GM23338 (cell line): Measurements from ENCODE around the gene NUMB. TPM values are rescaled to one million over a fixed set of nuclear protein-coding genes. Genes with fewer than 3 reads are reported as not detected.
A peak's percentile ranks its signal among the peaks of the same experiment; 100 is the strongest.

Experiments used
- ATAC-seq: fragments of 200-7000 bp; cut with Tn5 transposase; 3 replicates; pipeline ENCODE4 v1.9.1; 2020
- DNase-seq: peaks from one replicate; pipeline ENCODE4 v3.0.0-alpha.2; 2015; ENCODE audit warnings: low spot score
- H2AFZ ChIP-seq: fragments of 200-600 bp; sonication (generic); 2 replicates; pipeline ENCODE4 v1.8.0; 2016; ENCODE audit warnings: antibody characterized with exemption, mild to moderate bottlenecking, moderate library complexity
- H3F3A ChIP-seq: fragments of 200-600 bp; sonication (generic); replicated peaks from 2 replicates; pipeline ENCODE4 v1.8.0; 2017; ENCODE audit warnings: antibody characterized with exemption, mixed run types, low read depth
- H3K27ac ChIP-seq: fragments of 200-600 bp; sonication (generic); 2 replicates; pipeline ENCODE4 v1.6.1; 2016; ENCODE audit warnings: low read depth
- H3K27me3 ChIP-seq: fragments of 200-600 bp; sonication (generic); 2 replicates; pipeline ENCODE4 v1.8.0; 2016; ENCODE audit warnings: mild to moderate bottlenecking, mixed run types, moderate library complexity; ENCODE audit not compliant: insufficient read depth
- H3K36me3 ChIP-seq: fragments of 200-600 bp; sonication (generic); 2 replicates; pipeline ENCODE4 v1.8.0; 2016; ENCODE audit warnings: mild to moderate bottlenecking; ENCODE audit not compliant: insufficient read depth
- H3K4me1 ChIP-seq: fragments of 200-600 bp; sonication (generic); 2 replicates; pipeline ENCODE4 v1.8.0; 2016; ENCODE audit warnings: mild to moderate bottlenecking, moderate library complexity; ENCODE audit not compliant: insufficient read depth
- H3K4me2 ChIP-seq: fragments of 200-600 bp; sonication (generic); 2 replicates; pipeline ENCODE4 v1.7.1; 2017; ENCODE audit warnings: mixed run types
- H3K4me3 ChIP-seq: fragments of 200-600 bp; sonication (generic); 2 replicates; pipeline ENCODE4 v1.6.1; 2016; ENCODE audit warnings: mixed run types
- H3K79me2 ChIP-seq: fragments of 200-600 bp; sonication (generic); replicated peaks from 2 replicates; pipeline ENCODE4 v1.8.0; 2017; ENCODE audit warnings: mild to moderate bottlenecking; ENCODE audit not compliant: insufficient read depth
- H3K9me2 ChIP-seq: fragments of 200-600 bp; sonication (generic); 2 replicates; pipeline ENCODE4 v1.8.0; 2017; ENCODE audit not compliant: insufficient read depth
- H4K20me1 ChIP-seq: fragments of 200-600 bp; sonication (generic); replicated peaks from 2 replicates; pipeline ENCODE4 v1.8.0; 2017; ENCODE audit warnings: mild to moderate bottlenecking; ENCODE audit not compliant: insufficient read depth
- H3K27ac Mint-ChIP-seq: 2 replicates; pipeline ENCODE4 v1.8.0; 2020; ENCODE audit warnings: inconsistent platforms, mild to moderate bottlenecking, moderate library complexity, mixed read lengths
- H3K27me3 Mint-ChIP-seq: 3 replicates; pipeline ENCODE4 v1.8.0; 2022; ENCODE audit warnings: low read depth, mild to moderate bottlenecking, moderate library complexity, mixed read lengths, inconsistent platforms; ENCODE audit not compliant: insufficient read depth, poor library complexity
- H3K36me3 Mint-ChIP-seq: 3 replicates; pipeline ENCODE4 v1.8.0; 2021; ENCODE audit warnings: low read depth, mild to moderate bottlenecking, inconsistent platforms, moderate library complexity, mixed read lengths
- H3K4me1 Mint-ChIP-seq: 3 replicates; pipeline ENCODE4 v1.8.0; 2020; ENCODE audit warnings: mild to moderate bottlenecking, inconsistent platforms, mixed read lengths
- H3K4me3 Mint-ChIP-seq: 3 replicates; pipeline ENCODE4 v1.8.0; 2021; ENCODE audit warnings: moderate library complexity, mild to moderate bottlenecking, inconsistent platforms, mixed read lengths
- H3K9me3 Mint-ChIP-seq: 3 replicates; pipeline ENCODE4 v1.8.0; 2020; ENCODE audit warnings: moderate library complexity, mild to moderate bottlenecking, inconsistent platforms, mixed read lengths
- EZH2 ChIP-seq: fragments of 200-600 bp; sonication (generic); IDR thresholded peaks from one replicate; pipeline ENCODE4 v1.8.0; 2017; ENCODE audit warnings: antibody characterized with exemption, mild to moderate bottlenecking, low read depth; ENCODE audit not compliant: unreplicated experiment
- JUNB ChIP-seq: IDR thresholded peaks from one replicate; pipeline ENCODE4 v1.6.1; 2016; ENCODE audit warnings: antibody characterized with exemption; ENCODE audit not compliant: unreplicated experiment
- POLR2AphosphoS5 ChIP-seq: IDR thresholded peaks from 2 replicates; pipeline ENCODE4 v1.6.1; 2016; ENCODE audit warnings: antibody characterized with exemption, low read depth
- STAT1 ChIP-seq: IDR thresholded peaks from one replicate; pipeline ENCODE4 v1.6.1; 2016; ENCODE audit warnings: antibody characterized with exemption; ENCODE audit not compliant: unreplicated experiment
- ZNF114 ChIP-seq: fragments of 250-450 bp; sonication (Bioruptor Pico); IDR thresholded peaks from 2 replicates; pipeline ENCODE4 v1.5.0; 2020; ENCODE audit warnings: mild to moderate bottlenecking, moderate library complexity
- ZNF331 ChIP-seq: fragments of 250-450 bp; sonication (Bioruptor Pico); IDR thresholded peaks from 2 replicates; pipeline ENCODE4 v1.5.0; 2020; ENCODE audit warnings: low read depth, mild to moderate bottlenecking, moderate library complexity
- ZNF462 ChIP-seq: fragments of 250-450 bp; sonication (Bioruptor Pico); IDR thresholded peaks from 2 replicates; pipeline ENCODE4 v1.5.0; 2020; ENCODE audit warnings: mild to moderate bottlenecking, moderate library complexity
- polyA plus RNA-seq: library from polyadenylated mRNA; unstranded; fragments of >200 nt; fragmentation: Nextera tagmentation; extraction: Ambion mirVana; gene quantifications from 2 replicates; pipeline ENCODE4 v1.2.1, GENCODE V29; 2016
- total RNA-seq: library from RNA; depleted of rRNA; stranded (reverse); fragments of >200 nt; shearing (Covaris generic); gene quantifications from 2 replicates; pipeline ENCODE4 v1.2.3, GENCODE V29; 2014
- TF ChIP-seq, protein P1 (sequence below): IDR thresholded peaks from one replicate; pipeline ENCODE4 v1.6.1; 2018; ENCODE audit warnings: antibody characterized with exemption; ENCODE audit not compliant: unreplicated experiment
- TF ChIP-seq, protein P2 (sequence below), 2 experiments: fragments of 200-600 bp in 1 of 2; sonication (generic) in 1 of 2; conservative IDR thresholded peaks; 2 replicates each; pipeline versions ENCODE4 v1.5.1 to v1.6.1; 2016 to 2017; ENCODE audit warnings: antibody characterized with exemption in 2 of 2, low read depth in 2 of 2, mild to moderate bottlenecking in 2 of 2, moderate library complexity in 1 of 2

The NUMB gene
- total and polyA plus RNA-seq, 2 experiments from 2014 or later = 32.1 to 36.7 TPM

DNA sequence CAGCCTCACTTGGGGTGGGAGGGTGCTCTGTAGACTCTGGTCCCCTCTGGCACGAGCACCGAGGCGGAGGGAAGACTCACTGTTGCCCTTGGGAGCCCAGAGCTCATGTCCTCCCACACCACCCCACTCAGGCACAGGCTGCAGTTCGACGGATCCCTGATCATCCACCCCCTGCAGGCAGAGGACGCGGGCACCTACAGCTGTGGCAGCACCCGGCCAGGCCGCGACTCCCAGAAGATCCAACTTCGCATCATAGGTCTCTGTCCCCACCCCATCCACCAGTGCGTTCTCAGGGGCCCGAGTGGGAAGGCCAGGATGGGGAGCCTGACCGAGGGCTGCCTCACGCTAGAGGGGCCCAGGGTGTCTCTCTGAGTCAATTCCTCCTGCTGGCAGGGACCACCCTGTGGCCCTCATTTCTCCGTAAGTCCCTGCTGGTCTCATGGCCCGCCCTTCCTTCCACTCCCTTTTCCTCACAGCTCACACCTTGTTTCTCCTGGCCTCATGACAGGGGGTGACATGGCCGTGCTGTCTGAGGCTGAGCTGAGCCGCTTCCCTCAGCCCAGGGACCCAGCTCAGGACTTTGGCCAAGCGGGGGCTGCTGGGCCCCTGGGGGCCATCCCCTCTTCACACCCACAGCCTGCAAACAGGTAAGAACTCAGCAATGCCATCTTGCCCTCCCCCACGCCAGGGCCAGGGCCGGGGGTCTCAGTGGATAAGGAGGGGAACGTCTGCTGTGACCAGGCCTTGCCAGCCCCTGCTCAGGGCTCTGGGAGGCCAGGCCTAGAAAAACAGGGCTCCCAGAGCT is 194.1 kb downstream of the NUMB start:
- ATAC-seq = no peak
- Mint-ChIP-seq H3K9me3 (no peaks in the 10 kb centered on the region), H3K4me1 (no peaks in the 10 kb centered on the region; the same call in 1 of the 3 replicates), H3K4me3 (no peak overlapping the region), H3K36me3 (peaks cover 13% of the 10 kb centered on the region), H3K27ac (peak overlapping the region; percentile 48; the same call in 1 of the 2 replicates), H3K27me3 (peaks cover 8% of the 10 kb centered on the region)
- H3K79me2 ChIP-seq = no peaks in the 10 kb centered on the region
- H4K20me1 ChIP-seq = no peaks in the 10 kb centered on the region
- DNase-seq = no peak
- no peak overlapping the region for H3K4me2 ChIP-seq
- no peaks in the 10 kb centered on the region for H3K27me3 ChIP-seq
- H3K4me1 ChIP-seq = no peaks in the 10 kb centered on the region
- TF ChIP-seq JUNB (no peak), ZNF331 (no peak), ZNF114 (CRISPR knock-in tag) (no peak), EZH2 (no peak), POLR2AphosphoS5 (no peak), ZNF462 (no peak), STAT1 (no peak)
- TF ChIP-seq, protein P1, sequence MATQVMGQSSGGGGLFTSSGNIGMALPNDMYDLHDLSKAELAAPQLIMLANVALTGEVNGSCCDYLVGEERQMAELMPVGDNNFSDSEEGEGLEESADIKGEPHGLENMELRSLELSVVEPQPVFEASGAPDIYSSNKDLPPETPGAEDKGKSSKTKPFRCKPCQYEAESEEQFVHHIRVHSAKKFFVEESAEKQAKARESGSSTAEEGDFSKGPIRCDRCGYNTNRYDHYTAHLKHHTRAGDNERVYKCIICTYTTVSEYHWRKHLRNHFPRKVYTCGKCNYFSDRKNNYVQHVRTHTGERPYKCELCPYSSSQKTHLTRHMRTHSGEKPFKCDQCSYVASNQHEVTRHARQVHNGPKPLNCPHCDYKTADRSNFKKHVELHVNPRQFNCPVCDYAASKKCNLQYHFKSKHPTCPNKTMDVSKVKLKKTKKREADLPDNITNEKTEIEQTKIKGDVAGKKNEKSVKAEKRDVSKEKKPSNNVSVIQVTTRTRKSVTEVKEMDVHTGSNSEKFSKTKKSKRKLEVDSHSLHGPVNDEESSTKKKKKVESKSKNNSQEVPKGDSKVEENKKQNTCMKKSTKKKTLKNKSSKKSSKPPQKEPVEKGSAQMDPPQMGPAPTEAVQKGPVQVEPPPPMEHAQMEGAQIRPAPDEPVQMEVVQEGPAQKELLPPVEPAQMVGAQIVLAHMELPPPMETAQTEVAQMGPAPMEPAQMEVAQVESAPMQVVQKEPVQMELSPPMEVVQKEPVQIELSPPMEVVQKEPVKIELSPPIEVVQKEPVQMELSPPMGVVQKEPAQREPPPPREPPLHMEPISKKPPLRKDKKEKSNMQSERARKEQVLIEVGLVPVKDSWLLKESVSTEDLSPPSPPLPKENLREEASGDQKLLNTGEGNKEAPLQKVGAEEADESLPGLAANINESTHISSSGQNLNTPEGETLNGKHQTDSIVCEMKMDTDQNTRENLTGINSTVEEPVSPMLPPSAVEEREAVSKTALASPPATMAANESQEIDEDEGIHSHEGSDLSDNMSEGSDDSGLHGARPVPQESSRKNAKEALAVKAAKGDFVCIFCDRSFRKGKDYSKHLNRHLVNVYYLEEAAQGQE = no peak
- TF ChIP-seq, protein P2, sequence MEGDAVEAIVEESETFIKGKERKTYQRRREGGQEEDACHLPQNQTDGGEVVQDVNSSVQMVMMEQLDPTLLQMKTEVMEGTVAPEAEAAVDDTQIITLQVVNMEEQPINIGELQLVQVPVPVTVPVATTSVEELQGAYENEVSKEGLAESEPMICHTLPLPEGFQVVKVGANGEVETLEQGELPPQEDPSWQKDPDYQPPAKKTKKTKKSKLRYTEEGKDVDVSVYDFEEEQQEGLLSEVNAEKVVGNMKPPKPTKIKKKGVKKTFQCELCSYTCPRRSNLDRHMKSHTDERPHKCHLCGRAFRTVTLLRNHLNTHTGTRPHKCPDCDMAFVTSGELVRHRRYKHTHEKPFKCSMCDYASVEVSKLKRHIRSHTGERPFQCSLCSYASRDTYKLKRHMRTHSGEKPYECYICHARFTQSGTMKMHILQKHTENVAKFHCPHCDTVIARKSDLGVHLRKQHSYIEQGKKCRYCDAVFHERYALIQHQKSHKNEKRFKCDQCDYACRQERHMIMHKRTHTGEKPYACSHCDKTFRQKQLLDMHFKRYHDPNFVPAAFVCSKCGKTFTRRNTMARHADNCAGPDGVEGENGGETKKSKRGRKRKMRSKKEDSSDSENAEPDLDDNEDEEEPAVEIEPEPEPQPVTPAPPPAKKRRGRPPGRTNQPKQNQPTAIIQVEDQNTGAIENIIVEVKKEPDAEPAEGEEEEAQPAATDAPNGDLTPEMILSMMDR (conservative IDR thresholded peaks at IDR 0.05; ENCODE audit: low read depth in 2 of 2) = no peak
- no peaks in the 10 kb centered on the region for H3F3A ChIP-seq
- no peaks in the 10 kb centered on the region for H3K9me2 ChIP-seq
- H2AFZ ChIP-seq = no peak overlapping the region
- H3K36me3 ChIP-seq = no peaks in the 10 kb centered on the region; the same call in 1 of the 2 replicates
- H3K27ac ChIP-seq = no peak overlapping the region
- no peak overlapping the region for H3K4me3 ChIP-seq
